HepG2 (cell line): ENCODE results near the gene MAJIN. TPM values are rescaled to one million over a fixed set of nuclear protein-coding genes. Genes with fewer than 3 reads are reported as not detected.

Source experiments
- ATAC-seq: fragments of 200-7000 bp; cut with Tn5 transposase; 3 replicates; pipeline ENCODE4 v1.9.1; 2020; ENCODE audit warnings: mild to moderate bottlenecking, moderate library complexity
- BruUV-seq: library from RNA; stranded (reverse); fragments of 400-500 nt; replicated peaks from 2 replicates; lab custom pipeline; 2021; lab: Mats Ljungman, UMichigan
- CTCF ChIA-PET: fragments of 300-600 bp; formaldehyde crosslinking; extraction: SDS; loops from one replicate; lab custom pipeline; 2021; ENCODE audit warnings: low total read pairs, inconsistent platforms, low intra/inter-chr PET ratio; lab: Yijun Ruan, JAX
- POLR2A ChIA-PET: fragments of 350-600 bp; sonication (Branson Sonifier 250); formaldehyde crosslinking; loops from one replicate; lab custom pipeline; 2020; ENCODE audit warnings: antibody characterized with exemption, inconsistent platforms; lab: Yijun Ruan, JAX
- DNase-seq: peaks from one replicate; pipeline ENCODE4 v3.0.0-alpha.2; 2015; ENCODE audit warnings: low spot score
- FAIRE-seq: peaks from 3 replicates; lab custom pipeline; 2011; peaks lifted over from hg19 to GRCh38; lab: Jason Lieb, UNC
- H2AFZ ChIP-seq: one replicate; pipeline ENCODE4 v1.6.1; 2011; ENCODE audit warnings: low read length, inconsistent platforms
- H3K27ac ChIP-seq: fragments of 300-600 bp; 3 replicates; pipeline ENCODE4 v1.8.0; 2011; ENCODE audit warnings: mixed run types, mild to moderate bottlenecking, mixed read lengths, low read length, inconsistent platforms; ENCODE audit not compliant: insufficient read depth; ENCODE audit errors: extremely low read length
- H3K27me3 ChIP-seq, 2 experiments: fragments of 200-600 bp in 1 of 2; 2 replicates in 1 of 2; 3 replicates in 1 of 2; pipeline versions ENCODE4 v1.6.0 to v1.8.0; 2011; ENCODE audit warnings: low read length in 2 of 2, mild to moderate bottlenecking in 2 of 2, moderate library complexity in 2 of 2, inconsistent platforms in 1 of 2; ENCODE audit not compliant: insufficient read depth in 2 of 2, control insufficient read depth in 1 of 2
- H3K36me3 ChIP-seq, 2 experiments: fragments of 200-600 bp in 1 of 2; replicated peaks in 1 of 2; 2 replicates in 1 of 2; 3 replicates in 1 of 2; pipeline versions ENCODE4 v1.5.1 to v1.8.0; 2011; ENCODE audit warnings: low read length in 2 of 2, inconsistent platforms in 1 of 2; ENCODE audit not compliant: insufficient read depth in 2 of 2, control insufficient read depth in 1 of 2
- H3K4me1 ChIP-seq: 2 replicates; pipeline ENCODE4 v1.5.1; 2012; ENCODE audit warnings: low read length, inconsistent platforms; ENCODE audit not compliant: insufficient read depth
- H3K4me2 ChIP-seq: 2 replicates; pipeline ENCODE4 v1.6.0; 2011; ENCODE audit warnings: low read depth, low read length, inconsistent platforms
- H3K4me3 ChIP-seq, 3 experiments: fragments of 200-600 bp in 1 of 3; sonication (generic), shearing (Covaris generic) in 1 of 3; replicated peaks in 1 of 3; 2 replicates each; pipeline ENCODE4 v1.5.1; 2011 to 2016; ENCODE audit warnings: low read length in 3 of 3, inconsistent platforms in 2 of 3, low read depth in 2 of 3, mild to moderate bottlenecking in 2 of 3, control low read depth in 1 of 3, mixed read lengths in 1 of 3; ENCODE audit not compliant: insufficient read depth in 1 of 3
- H3K79me2 ChIP-seq: one replicate; pipeline ENCODE4 v1.6.1; 2011; ENCODE audit warnings: low read length, inconsistent platforms; ENCODE audit not compliant: insufficient read depth
- H3K9ac ChIP-seq: 2 replicates; pipeline ENCODE4 v1.6.0; 2011; ENCODE audit warnings: mild to moderate bottlenecking, low read depth, low read length, inconsistent platforms; ENCODE audit not compliant: insufficient read depth
- H3K9me3 ChIP-seq: 2 replicates; pipeline ENCODE4 v1.5.1; 2012; ENCODE audit warnings: mild to moderate bottlenecking, low read length
- H4K20me1 ChIP-seq: 2 replicates; pipeline ENCODE4 v1.6.0; 2011; ENCODE audit warnings: inconsistent platforms, mild to moderate bottlenecking, low read length, moderate library complexity; ENCODE audit not compliant: insufficient read depth
- ADNP ChIP-seq: sonication (generic); formaldehyde crosslinking; IDR thresholded peaks from 2 replicates; pipeline ENCODE4 v1.4.0; 2020; ENCODE audit warnings: missing genetic modification reagents
- CERS6 ChIP-seq: sonication (generic); formaldehyde crosslinking; IDR thresholded peaks from 2 replicates; pipeline ENCODE4 v1.5.0; 2020; ENCODE audit warnings: missing genetic modification reagents
- CTCF ChIP-seq: sonication (generic); formaldehyde crosslinking; IDR thresholded peaks from 2 replicates; pipeline ENCODE4 v1.5.0; 2020; ENCODE audit warnings: mild to moderate bottlenecking, missing genetic modification reagents, moderate library complexity
- RBFOX2 ChIP-seq: fragments of 200-400 bp; formaldehyde crosslinking; IDR thresholded peaks from 2 replicates; pipeline ENCODE4 v1.6.1; 2017; ENCODE audit warnings: low read depth, mild to moderate bottlenecking, low read length
- TFDP2 ChIP-seq: sonication (generic); formaldehyde crosslinking; IDR thresholded peaks from 2 replicates; pipeline ENCODE4 v1.4.0; 2020; ENCODE audit warnings: missing genetic modification reagents
- ZNF687 ChIP-seq: sonication (generic); formaldehyde crosslinking; IDR thresholded peaks from 2 replicates; pipeline ENCODE4 v1.5.1; 2020; ENCODE audit warnings: mild to moderate bottlenecking, missing genetic modification reagents, moderate library complexity
- ZNF839 ChIP-seq: sonication (generic); formaldehyde crosslinking; IDR thresholded peaks from 2 replicates; pipeline ENCODE4 v1.4.0; 2020; ENCODE audit warnings: missing genetic modification reagents, mild to moderate bottlenecking, borderline replicate concordance
- ZSCAN9 ChIP-seq: IDR thresholded peaks from 2 replicates; pipeline ENCODE4 v1.6.1; 2016; ENCODE audit warnings: borderline replicate concordance
- WGBS: methylation state at CpG from one replicate; pipeline ENCODE4 v1.1.6; 2017; ENCODE audit warnings: low lambda C conversion rate; 5-methylcytosine and 5-hydroxymethylcytosine counted together
- in situ Hi-C: cut with HindIII; loops from 2 replicates; pipeline ENCODE4 v1.10.0; 2017; ENCODE audit warnings: low pct_unique_long_range_greater_than_20kb; ENCODE audit not compliant: extremely low pct_ligation_motif_present
- intact Hi-C: fragments of 100-400 bp; cut with micrococcal nuclease; formaldehyde crosslinking; loops from one replicate; pipeline ENCODE4 v1.10.0; 2022; ENCODE audit not compliant: unreplicated experiment
- polyA plus RNA-seq, 8 experiments: library from polyadenylated mRNA; depleted of rRNA in 3 of 8; stranded (reverse) in 7 of 8; unstranded in 1 of 8; fragments of >200 nt; fragmentation: Illumina TruSeq in 4 of 8; extraction: Trizol in 4 of 8; gene quantifications; 2 replicates each; pipeline versions ENCODE4 v1.2.1 to v1.2.3, GENCODE V29; 2011 to 2016; ENCODE audit warnings: low read depth in 4 of 8, missing spikeins in 1 of 8, mixed read lengths in 1 of 8; ENCODE audit not compliant: insufficient read depth in 1 of 8
- total RNA-seq, 5 experiments: library from RNA; depleted of rRNA; stranded (reverse); fragments of >200 nt; fragmentation: Illumina TruSeq; extraction: Trizol; gene quantifications; 2 replicates each; pipeline ENCODE4 v1.2.3, GENCODE V29; 2016; ENCODE audit warnings: low read depth in 1 of 5

The MAJIN gene
- total and polyA plus RNA-seq, 2 of the 13 experiments (the other 11 are each of a cell fraction or from before 2014, with no cell fraction given) = not detected

- TF ChIP-seq CERS6 (CRISPR knock-in tag) (no peak), ZSCAN9 (CRISPR knock-in tag) (no peak), CTCF (CRISPR knock-in tag) (no peak), TFDP2 (no peak), ADNP (no peak)
Observed at GRCh38 chr11:64911142-64911541, 60.8 kb downstream of the MAJIN start (continued).

- ATAC-seq (no peak), FAIRE-seq (no peak)
Observed at GRCh38 chr11:64910451-64911093, 61.3 kb downstream of the MAJIN start.

More at GRCh38 chr11:64910451-64911093, 61.3 kb downstream of the MAJIN start:
- H3K79me2 ChIP-seq = peaks cover 4% of the 10 kb centered on the region
- in situ Hi-C loops = no loop called here
- H3K27ac ChIP-seq = no peak overlapping the region
- intact Hi-C loops = no loop called here
- no peak overlapping the region for H3K4me2 ChIP-seq
- no TSS peak for BruUV-seq
- no peaks in the 10 kb centered on the region for H4K20me1 ChIP-seq
- POLR2A ChIA-PET = no interaction called here
- H3K36me3 ChIP-seq = peaks cover 47 to 66% of the 10 kb centered on the region in 2 experiments; a peak in 4 of 5 replicates
- H3K9ac ChIP-seq = no peak overlapping the region
- no peak overlapping the region for H2AFZ ChIP-seq
- H3K4me3 ChIP-seq = no peak overlapping the region
- CTCF ChIA-PET = no interaction called here
- H3K4me1 ChIP-seq = peaks cover 5% of the 10 kb centered on the region
- H3K9me3 ChIP-seq = no peaks in the 10 kb centered on the region
- no peak for DNase-seq
- TF ChIP-seq ZNF839 = no peak
- TF ChIP-seq RBFOX2 = peak; percentile 34; the same call in 1 of the 2 replicates
- TF ChIP-seq ZNF687 (CRISPR knock-in tag) = 0 out of 2 replicates have a peak, but pooled peaks have one; percentile 7
- TF ChIP-seq, all 625 proteins: peak for 2
- H3K27me3 ChIP-seq = no peaks in the 10 kb centered on the region
- 96% methylated on average over 17 of the region's 27 CpGs for WGBS
